ENCODE measurements around the gene AGPAT3.

The AGPAT3 gene

DNA sequence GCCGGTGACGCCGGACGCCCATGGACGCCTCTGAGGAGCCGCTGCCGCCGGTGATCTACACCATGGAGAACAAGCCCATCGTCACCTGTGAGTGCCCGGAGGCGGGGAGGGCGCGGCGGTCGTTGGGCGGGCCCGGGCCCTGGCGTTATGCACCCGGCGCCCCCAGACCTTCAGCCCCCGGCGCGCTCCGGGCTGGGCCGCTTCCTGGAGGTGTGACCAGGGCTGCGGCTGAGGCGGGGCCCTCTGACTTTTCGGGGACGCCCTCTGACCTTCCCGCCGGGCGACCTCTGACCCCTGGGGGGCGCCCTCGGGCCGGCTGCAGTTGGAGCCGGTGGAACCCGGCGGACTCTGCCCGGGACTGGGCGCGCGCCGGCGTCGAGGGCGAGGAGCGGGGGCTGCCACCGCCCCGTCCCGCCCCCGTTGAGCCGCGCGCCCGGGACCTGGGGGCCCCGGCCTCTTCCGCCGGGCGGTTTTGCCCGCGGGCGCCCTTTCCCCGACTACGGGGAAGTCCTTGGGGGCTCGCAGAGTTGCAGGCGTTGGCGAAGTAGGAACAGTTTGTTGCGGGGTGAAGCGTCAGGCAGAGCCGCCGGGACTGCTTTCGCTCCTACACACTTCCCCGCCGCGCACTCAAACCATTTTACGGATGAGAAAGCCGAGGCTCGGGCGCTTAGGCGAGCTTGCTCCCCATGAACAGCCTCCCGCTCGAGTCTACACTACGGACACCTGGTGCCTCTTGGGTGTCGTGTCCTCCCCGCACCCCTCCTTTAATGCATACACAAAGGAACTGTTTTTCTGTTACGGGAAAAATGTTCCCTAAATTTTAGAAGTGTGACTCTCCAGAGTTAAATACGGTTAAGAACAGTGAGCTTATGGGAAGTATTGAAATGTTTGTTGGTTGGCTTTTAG lies 147.7 kb downstream of the AGPAT3 start (continued):
- TF ChIP-seq INSM2 (tag by site-specific recombination; IDR thresholded peaks at IDR 0.05) (no peak), ZNF488 (tag by site-specific recombination; IDR thresholded peaks at IDR 0.05) (no peak), ZNF48 (tag by site-specific recombination; IDR thresholded peaks at IDR 0.05) (no peak), HOXC10 (CRISPR knock-in tag; IDR thresholded peaks at IDR 0.05) (no peak), HIC1 (tag by site-specific recombination; IDR thresholded peaks at IDR 0.05) (no peak), ZNF473 (tag by site-specific recombination; IDR thresholded peaks at IDR 0.05) (no peak), ZNF324 (tag by site-specific recombination; IDR thresholded peaks at IDR 0.05) (0 out of 2 replicates have a peak, but pooled peaks have one; percentile 22), GLIS1 (tag by site-specific recombination; IDR thresholded peaks at IDR 0.05) (no peak), ZNF561 (tag by site-specific recombination; IDR thresholded peaks at IDR 0.05; ENCODE audit: borderline replicate concordance) (peak; percentile 72; the same call in 1 of the 2 replicates), ZNF214 (tag by site-specific recombination; IDR thresholded peaks at IDR 0.05; ENCODE audit: borderline replicate concordance) (no peak), ZNF140 (tag by site-specific recombination; IDR thresholded peaks at IDR 0.05) (no peak), IKZF3 (tag by site-specific recombination; IDR thresholded peaks at IDR 0.05) (peak; percentile 83), ZNF585B (tag by site-specific recombination; IDR thresholded peaks at IDR 0.05) (no peak), ZSCAN4 (tag by site-specific recombination; IDR thresholded peaks at IDR 0.05) (no peak), KLF10 (tag by site-specific recombination; IDR thresholded peaks at IDR 0.05) (peak; percentile 81), ZSCAN23 (tag by site-specific recombination; IDR thresholded peaks at IDR 0.05) (no peak), ZNF146 (tag by site-specific recombination; IDR thresholded peaks at IDR 0.05) (no peak), ZNF132 (tag by site-specific recombination; IDR thresholded peaks at IDR 0.05; ENCODE audit: borderline replicate concordance) (no peak), ZNF610 (tag by site-specific recombination; IDR thresholded peaks at IDR 0.05; ENCODE audit: borderline replicate concordance) (no peak)
- TF ChIP-seq, protein P1, sequence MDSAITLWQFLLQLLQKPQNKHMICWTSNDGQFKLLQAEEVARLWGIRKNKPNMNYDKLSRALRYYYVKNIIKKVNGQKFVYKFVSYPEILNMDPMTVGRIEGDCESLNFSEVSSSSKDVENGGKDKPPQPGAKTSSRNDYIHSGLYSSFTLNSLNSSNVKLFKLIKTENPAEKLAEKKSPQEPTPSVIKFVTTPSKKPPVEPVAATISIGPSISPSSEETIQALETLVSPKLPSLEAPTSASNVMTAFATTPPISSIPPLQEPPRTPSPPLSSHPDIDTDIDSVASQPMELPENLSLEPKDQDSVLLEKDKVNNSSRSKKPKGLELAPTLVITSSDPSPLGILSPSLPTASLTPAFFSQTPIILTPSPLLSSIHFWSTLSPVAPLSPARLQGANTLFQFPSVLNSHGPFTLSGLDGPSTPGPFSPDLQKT (IDR thresholded peaks at IDR 0.05; ENCODE audit: borderline replicate concordance, low read depth, low read length), result no peak
- TF ChIP-seq, protein P2, sequence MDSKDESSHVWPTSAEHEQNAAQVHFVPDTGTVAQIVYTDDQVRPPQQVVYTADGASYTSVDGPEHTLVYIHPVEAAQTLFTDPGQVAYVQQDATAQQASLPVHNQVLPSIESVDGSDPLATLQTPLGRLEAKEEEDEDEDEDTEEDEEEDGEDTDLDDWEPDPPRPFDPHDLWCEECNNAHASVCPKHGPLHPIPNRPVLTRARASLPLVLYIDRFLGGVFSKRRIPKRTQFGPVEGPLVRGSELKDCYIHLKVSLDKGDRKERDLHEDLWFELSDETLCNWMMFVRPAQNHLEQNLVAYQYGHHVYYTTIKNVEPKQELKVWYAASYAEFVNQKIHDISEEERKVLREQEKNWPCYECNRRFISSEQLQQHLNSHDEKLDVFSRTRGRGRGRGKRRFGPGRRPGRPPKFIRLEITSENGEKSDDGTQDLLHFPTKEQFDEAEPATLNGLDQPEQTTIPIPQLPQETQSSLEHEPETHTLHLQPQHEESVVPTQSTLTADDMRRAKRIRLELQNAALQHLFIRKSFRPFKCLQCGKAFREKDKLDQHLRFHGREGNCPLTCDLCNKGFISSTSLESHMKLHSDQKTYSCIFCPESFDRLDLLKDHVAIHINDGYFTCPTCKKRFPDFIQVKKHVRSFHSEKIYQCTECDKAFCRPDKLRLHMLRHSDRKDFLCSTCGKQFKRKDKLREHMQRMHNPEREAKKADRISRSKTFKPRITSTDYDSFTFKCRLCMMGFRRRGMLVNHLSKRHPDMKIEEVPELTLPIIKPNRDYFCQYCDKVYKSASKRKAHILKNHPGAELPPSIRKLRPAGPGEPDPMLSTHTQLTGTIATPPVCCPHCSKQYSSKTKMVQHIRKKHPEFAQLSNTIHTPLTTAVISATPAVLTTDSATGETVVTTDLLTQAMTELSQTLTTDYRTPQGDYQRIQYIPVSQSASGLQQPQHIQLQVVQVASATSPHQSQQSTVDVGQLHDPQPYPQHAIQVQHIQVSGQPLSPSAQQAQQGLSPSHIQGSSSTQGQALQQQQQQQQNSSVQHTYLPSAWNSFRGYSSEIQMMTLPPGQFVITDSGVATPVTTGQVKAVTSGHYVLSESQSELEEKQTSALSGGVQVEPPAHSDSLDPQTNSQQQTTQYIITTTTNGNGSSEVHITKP (tag by site-specific recombination; IDR thresholded peaks at IDR 0.05), result no peak
- TF ChIP-seq, protein P3, sequence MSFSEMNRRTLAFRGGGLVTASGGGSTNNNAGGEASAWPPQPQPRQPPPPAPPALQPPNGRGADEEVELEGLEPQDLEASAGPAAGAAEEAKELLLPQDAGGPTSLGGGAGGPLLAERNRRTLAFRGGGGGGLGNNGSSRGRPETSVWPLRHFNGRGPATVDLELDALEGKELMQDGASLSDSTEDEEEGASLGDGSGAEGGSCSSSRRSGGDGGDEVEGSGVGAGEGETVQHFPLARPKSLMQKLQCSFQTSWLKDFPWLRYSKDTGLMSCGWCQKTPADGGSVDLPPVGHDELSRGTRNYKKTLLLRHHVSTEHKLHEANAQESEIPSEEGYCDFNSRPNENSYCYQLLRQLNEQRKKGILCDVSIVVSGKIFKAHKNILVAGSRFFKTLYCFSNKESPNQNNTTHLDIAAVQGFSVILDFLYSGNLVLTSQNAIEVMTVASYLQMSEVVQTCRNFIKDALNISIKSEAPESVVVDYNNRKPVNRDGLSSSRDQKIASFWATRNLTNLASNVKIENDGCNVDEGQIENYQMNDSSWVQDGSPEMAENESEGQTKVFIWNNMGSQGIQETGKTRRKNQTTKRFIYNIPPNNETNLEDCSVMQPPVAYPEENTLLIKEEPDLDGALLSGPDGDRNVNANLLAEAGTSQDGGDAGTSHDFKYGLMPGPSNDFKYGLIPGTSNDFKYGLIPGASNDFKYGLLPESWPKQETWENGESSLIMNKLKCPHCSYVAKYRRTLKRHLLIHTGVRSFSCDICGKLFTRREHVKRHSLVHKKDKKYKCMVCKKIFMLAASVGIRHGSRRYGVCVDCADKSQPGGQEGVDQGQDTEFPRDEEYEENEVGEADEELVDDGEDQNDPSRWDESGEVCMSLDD (tag by site-specific recombination; IDR thresholded peaks at IDR 0.05), result peak; percentile 67; the same call in 1 of the 2 replicates
